HEK293T (cell line): Measurements from ENCODE around the gene S100A11.

Experiments used
- ARNT ChIP-seq: fragments of 450-650 bp; IDR thresholded peaks from 2 replicates; pipeline ENCODE4 v1.6.1; 2017; ENCODE audit warnings: mild to moderate bottlenecking
- BHLHE40 ChIP-seq: fragments of 450-650 bp; IDR thresholded peaks from 2 replicates; pipeline ENCODE4 v1.6.1; 2016; ENCODE audit warnings: mild to moderate bottlenecking, moderate library complexity, borderline replicate concordance
- ELF4 ChIP-seq: fragments of 450-650 bp; IDR thresholded peaks from 2 replicates; pipeline ENCODE4 v1.6.1; 2017; ENCODE audit warnings: antibody characterized with exemption
- FOXA1 ChIP-seq: fragments of 450-650 bp; IDR thresholded peaks from 2 replicates; pipeline ENCODE4 v1.6.1; 2016; ENCODE audit warnings: mild to moderate bottlenecking
- FOXK2 ChIP-seq: fragments of 450-650 bp; IDR thresholded peaks from 2 replicates; pipeline ENCODE4 v1.6.1; 2016; ENCODE audit warnings: mild to moderate bottlenecking
- FOXM1 ChIP-seq: fragments of 450-650 bp; IDR thresholded peaks from 2 replicates; pipeline ENCODE4 v1.6.1; 2017; ENCODE audit warnings: mild to moderate bottlenecking, borderline replicate concordance
- HDGF ChIP-seq: fragments of 450-650 bp; IDR thresholded peaks from 2 replicates; pipeline ENCODE4 v1.6.1; 2017; ENCODE audit warnings: antibody characterized with exemption, borderline replicate concordance
- L3MBTL2 ChIP-seq: fragments of 450-650 bp; conservative IDR thresholded peaks from 2 replicates; pipeline ENCODE4 v1.6.1; 2016; ENCODE audit warnings: mild to moderate bottlenecking
- LEF1 ChIP-seq: fragments of 450-650 bp; IDR thresholded peaks from 2 replicates; pipeline ENCODE4 v1.6.1; 2017; ENCODE audit warnings: mild to moderate bottlenecking, borderline replicate concordance
- PKNOX1 ChIP-seq: fragments of 450-650 bp; IDR thresholded peaks from 2 replicates; pipeline ENCODE4 v1.6.1; 2016
- SP1 ChIP-seq: fragments of 450-650 bp; IDR thresholded peaks from 2 replicates; pipeline ENCODE4 v1.6.1; 2017
- SUZ12 ChIP-seq: fragments of 450-650 bp; IDR thresholded peaks from 2 replicates; pipeline ENCODE4 v1.6.1; 2016; ENCODE audit warnings: mild to moderate bottlenecking
- TARDBP ChIP-seq: fragments of 450-650 bp; IDR thresholded peaks from 2 replicates; pipeline ENCODE4 v1.6.1; 2016

GRCh38 chr1:151991663-151992302, 45.0 kb downstream of the S100A11 start:
- TF ChIP-seq HDGF (no peak), TARDBP (no peak), L3MBTL2 (no peak), SP1 (no peak), ARNT (no peak), SUZ12 (no peak), BHLHE40 (no peak), FOXM1 (no peak), ELF4 (no peak), LEF1 (no peak), FOXK2 (no peak), PKNOX1 (no peak), FOXA1 (no peak)
